Left lung (tissue), 10 donors: ENCODE results near the gene OR4D11. TPM values are rescaled to one million over a fixed set of nuclear protein-coding genes. Genes with fewer than 3 reads are reported as not detected.

ENCODE experiments used
- ATAC-seq: fragments of 200-7000 bp; cut with Tn5 transposase; one replicate; pipeline ENCODE4 v1.9.1; 2020; ENCODE audit warnings: moderate library complexity
- DNase-seq, 4 donors: peaks; one replicate each; pipeline ENCODE4 v3.0.0-alpha.2; 2013 to 2020
- H3K27ac ChIP-seq, 2 donors: fragments of 200-600 bp; sonication (generic) in 1 of 2; one replicate each; pipeline versions ENCODE4 v1.5.0 to v1.8.0; 2020 to 2021
- H3K27me3 ChIP-seq, 2 donors: fragments of 200-600 bp; sonication (generic) in 1 of 2; one replicate each; pipeline versions ENCODE4 v1.5.0 to v1.8.0; 2020 to 2021
- H3K36me3 ChIP-seq, 2 donors: fragments of 200-600 bp; sonication (generic) in 1 of 2; one replicate each; pipeline versions ENCODE4 v1.5.0 to v1.8.0; 2020 to 2021
- H3K4me1 ChIP-seq, 2 donors: fragments of 200-600 bp; one replicate each; pipeline ENCODE4 v1.8.0; 2021
- H3K4me3 ChIP-seq, 2 donors: fragments of 200-600 bp; sonication (generic) in 1 of 2; one replicate each; pipeline versions ENCODE4 v1.5.0 to v1.8.0; 2020 to 2021; ENCODE audit warnings: mild to moderate bottlenecking in 1 of 2
- H3K9me3 ChIP-seq, 2 donors: fragments of 200-600 bp; sonication (generic) in 1 of 2; one replicate each; pipeline versions ENCODE4 v1.5.0 to v1.8.0; 2020 to 2021
- CTCF ChIP-seq, 2 donors: fragments of 200-600 bp; sonication (generic) in 1 of 2; IDR thresholded peaks; one replicate each; pipeline versions ENCODE4 v1.5.0 to v1.8.0; 2021; ENCODE audit warnings: antibody characterized with exemption in 2 of 2
- intact Hi-C, 2 donors: fragments of 100-400 bp; cut with DNase I; formaldehyde crosslinking; loops; one replicate each; pipeline versions ENCODE4 v1.11.2 to v1.14.2; 2022
- polyA plus RNA-seq, 6 donors: library from polyadenylated mRNA; unstranded; fragments of 120-200 nt; gene quantifications; one replicate each; pipeline ENCODE4 v1.2.1, GENCODE V29; 2013; ENCODE audit not compliant: insufficient read length in 6 of 6
- total RNA-seq, 2 donors: library from RNA; stranded (reverse); fragmentation: NEBNext Ultra II Directional; extraction: Animal tissue kit (Norgen Biotek cat#: 25700); gene quantifications; one replicate each; pipeline ENCODE4 v1.2.1, GENCODE V29; 2021
- donor health status: DM: no; HTN: yes; CAD: no.
- donor health status: DM: no; HTN: no; CAD: no.

Gene OR4D11
- total and polyA plus RNA-seq, 8 donors, result not detected

- peaks cover 0 to 25% of the 10 kb centered on the region in 2 donors for H3K27me3 ChIP-seq
- DNase-seq (no peak), ATAC-seq (no peak)
- no peak for TF ChIP-seq CTCF (IDR thresholded peaks at IDR 0.05)
- intact Hi-C loops, result no loop called here
- H3K4me3 ChIP-seq, result no peak overlapping the region
- peaks cover 0 to 53% of the 10 kb centered on the region in 2 donors for H3K4me1 ChIP-seq
- no peaks in the 10 kb centered on the region for H3K36me3 ChIP-seq
- no peak overlapping the region for H3K27ac ChIP-seq
- H3K9me3 ChIP-seq, result no peaks in the 10 kb centered on the region
These were observed 49.5 kb downstream of the OR4D11 start for GRCh38 chr11:59552844-59553243.

GRCh38 chr11:59553323-59553722 lies 49.9 kb downstream of the OR4D11 start:
- intact Hi-C loops, result no loop called here
- no peaks in the 10 kb centered on the region for H3K9me3 ChIP-seq
- no peak for DNase-seq
- ATAC-seq, result no peak
- H3K4me1 ChIP-seq, result peaks cover 0 to 54% of the 10 kb centered on the region in 2 donors
- H3K27ac ChIP-seq, result no peak overlapping the region
- H3K4me3 ChIP-seq, result no peak overlapping the region
- no peak for TF ChIP-seq CTCF (IDR thresholded peaks at IDR 0.05)
- peaks cover 0 to 25% of the 10 kb centered on the region in 2 donors for H3K27me3 ChIP-seq
- no peaks in the 10 kb centered on the region for H3K36me3 ChIP-seq

Other genes with a start within 250 kb of the OR4D11 start
- gene OR5AN1, start 144.7 kb upstream of the OR4D11 start, total RNA-seq, result not detected
- gene OR5AN1, start 144.7 kb upstream of the OR4D11 start, polyA plus RNA-seq, result not detected
- not detected for gene OR5A2, start 77.2 kb upstream of the OR4D11 start, total RNA-seq
- gene OR5A2, start 77.2 kb upstream of the OR4D11 start, polyA plus RNA-seq, result under 1 TPM in 5 of 6 donors, not detected in 1; 0.01 to 0.06 (median 0.03) TPM
- gene OR5A1, start 67.1 kb upstream of the OR4D11 start, total RNA-seq, result not detected
- under 1 TPM in 4 of 6 donors, not detected in 2; 0.01 to 0.04 (median 0.03) TPM for gene OR5A1, start 67.1 kb upstream of the OR4D11 start, polyA plus RNA-seq
- not detected for gene OR4D6, start 46.6 kb upstream of the OR4D11 start, total RNA-seq
- not detected for gene OR4D6, start 46.6 kb upstream of the OR4D11 start, polyA plus RNA-seq
- not detected for gene OR4D10, start 30.3 kb upstream of the OR4D11 start, total RNA-seq
- not detected for gene OR4D10, start 30.3 kb upstream of the OR4D11 start, polyA plus RNA-seq
- gene OR4D9, start 8.0 kb downstream of the OR4D11 start, total RNA-seq, result not detected
- under 1 TPM; 0.03 to 0.06 (median 0.05) TPM for gene OR4D9, start 8.0 kb downstream of the OR4D11 start, polyA plus RNA-seq
- gene OSBP, start 112.2 kb downstream of the OR4D11 start, total RNA-seq, result 10 to 100 TPM; 39.4 to 40.8 TPM
- gene OSBP, start 112.2 kb downstream of the OR4D11 start, polyA plus RNA-seq, result 10 to 100 TPM; 40.0 to 45.7 (median 43.9) TPM
- gene PATL1, start 165.5 kb downstream of the OR4D11 start, total RNA-seq, result 10 to 100 TPM; 27.8 to 42.6 TPM
- 10 to 100 TPM; 36.8 to 45.0 (median 41.0) TPM for gene PATL1, start 165.5 kb downstream of the OR4D11 start, polyA plus RNA-seq
- not detected for gene OR10V1, start 210.3 kb downstream of the OR4D11 start, total RNA-seq
- not detected for gene OR10V1, start 210.3 kb downstream of the OR4D11 start, polyA plus RNA-seq